ENCODE measurements around the gene IFNGR1.

Gene IFNGR1

DNA sequence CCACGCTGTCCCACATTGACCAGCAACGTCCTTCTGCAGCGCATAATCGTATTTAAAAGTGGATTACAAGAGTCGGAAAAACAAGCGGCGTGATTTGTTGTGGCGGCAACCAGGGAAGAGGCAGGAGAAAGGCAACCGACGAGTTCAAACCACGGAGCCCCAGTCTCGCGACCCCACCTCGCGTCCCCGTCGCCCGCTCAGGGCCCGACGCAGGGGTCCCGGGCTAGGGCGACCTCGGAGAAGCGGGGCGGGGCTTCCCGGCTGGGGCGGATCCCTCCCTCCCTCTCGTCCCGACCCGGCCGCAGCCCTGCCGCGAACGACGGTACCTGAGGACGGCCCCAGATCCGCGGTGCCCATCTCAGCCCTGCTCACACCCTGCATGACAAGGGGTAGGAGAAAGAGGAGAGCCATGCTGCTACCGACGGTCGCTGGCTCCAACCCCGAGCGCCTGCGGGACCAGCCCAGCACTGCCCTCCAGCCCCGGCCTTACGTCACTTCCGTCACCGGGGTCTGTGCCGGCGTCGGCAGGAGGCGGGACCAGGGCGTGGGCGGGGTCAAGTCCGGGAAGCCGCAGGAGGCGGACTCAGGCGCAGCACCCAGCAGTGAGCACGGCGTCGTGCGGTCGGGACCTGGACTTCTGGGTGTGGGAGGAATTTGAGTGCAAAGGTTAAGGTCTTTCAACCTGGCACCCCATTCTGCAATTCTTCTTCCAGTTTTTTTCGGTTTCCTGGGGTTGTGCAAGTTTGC is at the start of gene IFNGR1:
Gene IFNGR1 (minus strand): TSS at position 469 of the 747 bp plus-strand sequence. CDS start 58 bp downstream, at position 411.
- TF ChIP-seq, protein P1, sequence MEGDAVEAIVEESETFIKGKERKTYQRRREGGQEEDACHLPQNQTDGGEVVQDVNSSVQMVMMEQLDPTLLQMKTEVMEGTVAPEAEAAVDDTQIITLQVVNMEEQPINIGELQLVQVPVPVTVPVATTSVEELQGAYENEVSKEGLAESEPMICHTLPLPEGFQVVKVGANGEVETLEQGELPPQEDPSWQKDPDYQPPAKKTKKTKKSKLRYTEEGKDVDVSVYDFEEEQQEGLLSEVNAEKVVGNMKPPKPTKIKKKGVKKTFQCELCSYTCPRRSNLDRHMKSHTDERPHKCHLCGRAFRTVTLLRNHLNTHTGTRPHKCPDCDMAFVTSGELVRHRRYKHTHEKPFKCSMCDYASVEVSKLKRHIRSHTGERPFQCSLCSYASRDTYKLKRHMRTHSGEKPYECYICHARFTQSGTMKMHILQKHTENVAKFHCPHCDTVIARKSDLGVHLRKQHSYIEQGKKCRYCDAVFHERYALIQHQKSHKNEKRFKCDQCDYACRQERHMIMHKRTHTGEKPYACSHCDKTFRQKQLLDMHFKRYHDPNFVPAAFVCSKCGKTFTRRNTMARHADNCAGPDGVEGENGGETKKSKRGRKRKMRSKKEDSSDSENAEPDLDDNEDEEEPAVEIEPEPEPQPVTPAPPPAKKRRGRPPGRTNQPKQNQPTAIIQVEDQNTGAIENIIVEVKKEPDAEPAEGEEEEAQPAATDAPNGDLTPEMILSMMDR (IDR thresholded peaks at IDR 0.05; ENCODE audit: low read depth, low read length, missing control alignments) = no peak
- DNase-seq (ENCODE audit: low read depth) = peak; percentile 73
- peak within 1 kb of the TSS; percentile 84 for H3K4me3 ChIP-seq (ENCODE audit: low read depth, low read length)

DNA sequence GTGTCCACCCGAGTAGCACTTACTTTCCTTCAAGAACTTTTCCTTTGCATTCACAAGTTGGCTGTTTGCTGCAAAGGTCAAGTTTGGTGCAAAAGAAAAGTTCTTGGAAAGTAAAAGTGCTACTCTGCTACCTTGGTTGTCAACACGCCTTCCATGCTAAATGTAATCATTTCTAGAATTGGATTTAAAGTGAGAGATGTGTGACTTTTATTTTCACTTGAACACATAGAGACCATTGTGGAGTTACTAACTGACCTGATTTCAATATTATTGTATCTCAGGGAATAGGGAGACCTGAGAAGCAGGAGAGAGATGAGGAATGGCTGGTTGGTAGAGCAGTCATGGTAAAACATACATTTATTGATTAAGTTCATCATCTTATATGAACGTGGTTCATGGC is 49.7 kb upstream of the IFNGR1 start:
- no peak for DNase-seq (ENCODE audit: low read depth)
- no peak overlapping the region for H3K4me3 ChIP-seq (ENCODE audit: low read depth, low read length)
- TF ChIP-seq, protein P1 (IDR thresholded peaks at IDR 0.05; ENCODE audit: low read depth, low read length, missing control alignments) = no peak

DNA sequence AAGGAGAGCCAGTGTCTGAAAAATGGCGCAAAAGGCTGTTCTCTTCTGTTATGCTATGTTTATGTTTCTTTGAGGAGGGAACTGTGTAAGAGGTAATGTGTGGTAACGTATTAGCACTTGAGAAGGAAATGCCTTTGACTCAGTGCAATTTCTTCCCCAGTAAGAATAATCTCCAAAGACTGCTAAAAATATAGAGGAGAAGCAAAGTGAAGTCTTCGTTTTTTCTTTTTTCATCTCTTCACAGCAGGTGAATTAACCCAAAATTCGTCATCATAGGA is 47.1 kb upstream of the IFNGR1 start:
- no peak for DNase-seq (ENCODE audit: low read depth)
- TF ChIP-seq, protein P1 (IDR thresholded peaks at IDR 0.05; ENCODE audit: low read depth, low read length, missing control alignments) = no peak
- no peak overlapping the region for H3K4me3 ChIP-seq (ENCODE audit: low read depth, low read length)

DNA sequence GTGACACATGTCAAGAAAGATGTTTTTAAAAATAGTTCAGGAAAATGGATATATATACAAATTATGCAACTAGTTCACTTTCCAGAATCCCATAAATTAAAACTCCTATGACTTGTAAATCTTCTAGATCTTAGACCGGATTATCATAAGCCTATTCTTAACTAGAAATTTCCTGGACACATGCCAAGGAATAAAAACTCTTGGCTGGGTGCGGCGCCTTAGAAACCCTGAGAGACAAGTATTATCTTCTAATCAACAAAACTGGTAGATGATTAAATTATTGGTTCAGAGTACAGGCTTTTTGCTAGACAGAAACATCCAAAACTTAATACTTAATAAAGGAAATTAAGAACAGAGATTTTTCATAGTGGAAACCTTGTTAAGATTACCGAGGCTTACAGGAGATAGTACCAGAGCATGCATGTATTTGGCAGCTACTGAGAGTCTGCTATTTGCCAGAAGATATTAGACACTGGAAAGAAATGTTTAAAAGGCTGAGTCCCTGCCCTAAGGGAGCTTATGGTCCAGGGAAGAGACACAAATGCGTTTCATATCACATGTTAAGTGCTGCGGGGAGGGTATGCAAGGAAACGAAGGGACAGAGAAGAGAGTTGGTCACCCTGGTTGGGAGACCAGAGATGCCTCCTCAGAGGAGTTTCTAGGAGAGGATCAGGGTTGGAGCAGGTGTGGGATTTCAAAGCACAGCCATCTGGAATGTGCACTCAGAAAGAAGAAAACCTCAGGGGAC is 46.5 kb upstream of the IFNGR1 start:
- TF ChIP-seq, protein P1 (IDR thresholded peaks at IDR 0.05; ENCODE audit: low read depth, low read length, missing control alignments) = no peak
- DNase-seq (ENCODE audit: low read depth) = no peak
- no peak overlapping the region for H3K4me3 ChIP-seq (ENCODE audit: low read depth, low read length)

DNA sequence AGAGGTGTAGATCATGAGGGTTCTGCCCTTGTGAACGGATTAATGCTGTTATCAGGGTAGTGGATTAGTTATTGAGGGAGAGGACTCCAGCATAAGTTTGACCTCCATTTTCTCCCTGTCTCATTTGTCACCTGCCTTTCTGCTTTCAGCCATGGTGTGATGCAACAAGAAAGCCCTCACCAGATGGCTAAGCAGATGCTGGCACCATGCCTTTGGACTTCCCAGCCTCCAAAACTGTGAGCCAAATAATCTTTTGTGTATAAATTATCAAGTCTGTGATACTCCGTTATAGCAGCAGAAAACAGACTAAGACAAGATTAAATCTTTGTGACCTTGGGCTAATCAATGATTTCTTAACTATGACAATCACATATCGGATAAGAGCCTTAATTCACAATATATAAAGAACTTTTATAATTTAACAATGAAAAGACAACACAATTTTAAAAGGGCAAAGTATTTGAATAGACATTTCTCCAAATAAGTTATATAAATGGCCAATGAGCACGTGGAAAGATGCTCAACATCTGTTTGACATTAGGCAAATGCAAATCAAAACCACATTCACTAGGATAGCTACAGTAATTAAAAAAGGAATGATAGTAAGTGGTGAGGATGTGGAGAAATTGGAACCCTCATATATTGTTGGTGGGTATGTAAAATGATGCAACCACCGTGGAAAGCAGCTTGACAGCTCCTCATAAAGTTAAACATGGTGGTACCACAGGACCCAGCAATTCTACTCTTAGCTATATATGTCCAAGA is 45.3 kb upstream of the IFNGR1 start:
- H3K4me3 ChIP-seq (ENCODE audit: low read depth, low read length) = no peak overlapping the region
- TF ChIP-seq, protein P1 (IDR thresholded peaks at IDR 0.05; ENCODE audit: low read depth, low read length, missing control alignments) = no peak
- no peak for DNase-seq (ENCODE audit: low read depth)

DNA sequence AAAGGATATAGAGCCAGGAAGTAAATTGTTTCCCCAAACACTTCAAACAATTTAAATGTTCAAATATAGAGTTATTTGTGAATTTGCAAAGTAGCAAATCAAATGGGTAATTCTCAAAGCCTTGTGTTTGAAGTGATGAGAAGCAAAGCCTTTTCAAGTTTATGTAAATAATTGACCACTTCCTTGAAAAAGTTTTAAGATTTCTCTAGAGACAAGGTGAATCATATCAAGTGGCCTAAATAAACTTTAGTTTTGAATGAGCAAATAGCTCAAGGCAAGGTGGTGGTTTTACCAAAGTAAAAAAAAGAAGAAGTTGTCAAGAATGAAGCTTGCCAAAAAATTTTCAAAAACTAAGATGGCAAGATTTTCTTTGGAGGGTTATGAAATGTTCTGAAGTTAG is 42.6 kb upstream of the IFNGR1 start:
- H3K4me3 ChIP-seq (ENCODE audit: low read depth, low read length) = no peak overlapping the region
- DNase-seq (ENCODE audit: low read depth) = peak; percentile 37
- TF ChIP-seq, protein P1 (IDR thresholded peaks at IDR 0.05; ENCODE audit: low read depth, low read length, missing control alignments) = no peak
